A673 (cell line): ENCODE results near the gene PPY.

Experiments
- CTCF ChIP-seq: fragments of 300-800, 200-600 bp; sonication (generic); conservative IDR thresholded peaks from 2 replicates; pipeline ENCODE4 v1.5.1; 2017; ENCODE audit warnings: low read depth, mild to moderate bottlenecking, antibody characterized with exemption, low read length, moderate library complexity, mixed read lengths
- EZH2 ChIP-seq: fragments of 200-600 bp; sonication (generic); IDR thresholded peaks from 2 replicates; pipeline ENCODE4 v1.6.1; 2017; ENCODE audit warnings: borderline replicate concordance, low read depth, mild to moderate bottlenecking, mixed read lengths, antibody characterized with exemption, low read length; ENCODE audit not compliant: poor library complexity, severe bottlenecking

- TF ChIP-seq CTCF (no peak), EZH2 (no peak)
Measured at GRCh38 chr17:43986225-43986981, 44.1 kb upstream of the PPY start.
